HG03097 (cell line): ENCODE results near the gene CA5A.
"Not testable (repeated sequence)": the region's sequence is repeated elsewhere in the genome, so short reads cannot be mapped to it uniquely, and the experiment has no call there.

ENCODE experiments used
- ATAC-seq: cut with Tn5 transposase; IDR thresholded peaks from one replicate; pipeline ENCODE4 v1.9.1; 2021; ENCODE audit not compliant: unreplicated experiment, low FRiP score

The CA5A gene

GRCh38 chr16:87874639-87875427, 61.5 kb downstream of the CA5A start:
- ATAC-seq: no peak

- ATAC-seq: not testable (repeated sequence)
Measured at GRCh38 chr16:87870418-87871291, 65.7 kb downstream of the CA5A start.

- not testable (repeated sequence) for ATAC-seq
Measured at GRCh38 chr16:87869879-87870417, 66.4 kb downstream of the CA5A start.

- peak; percentile 66 for ATAC-seq
Measured at GRCh38 chr16:87869061-87869878, 67.1 kb downstream of the CA5A start, which contains the start of gene SLC7A5. Gene SLC7A5 (minus strand): TSS chr16:87869507. CDS start chr16:87869422, 85 bp downstream.

GRCh38 chr16:87868254-87869029, 67.9 kb downstream of the CA5A start:
- ATAC-seq: not testable (repeated sequence)

GRCh38 chr16:87865902-87866555, 70.3 kb downstream of the CA5A start:
- ATAC-seq: not testable (repeated sequence)

- ATAC-seq: no peak
Measured at GRCh38 chr16:87864331-87864989, 71.9 kb downstream of the CA5A start.

GRCh38 chr16:87863327-87863635, 73.0 kb downstream of the CA5A start:
- not testable (repeated sequence) for ATAC-seq

GRCh38 chr16:87862597-87863326, 73.6 kb downstream of the CA5A start:
- ATAC-seq: not testable (repeated sequence)

GRCh38 chr16:87861300-87862099, 74.8 kb downstream of the CA5A start:
- ATAC-seq: not testable (repeated sequence)

- no peak for ATAC-seq
Measured at GRCh38 chr16:87860553-87861299, 75.6 kb downstream of the CA5A start.

- ATAC-seq: not testable (repeated sequence)
Measured at GRCh38 chr16:87858151-87858993, 78.0 kb downstream of the CA5A start.

GRCh38 chr16:87856791-87857228, 79.5 kb downstream of the CA5A start:
- no peak for ATAC-seq

GRCh38 chr16:87855852-87856715, 80.2 kb downstream of the CA5A start:
- ATAC-seq: no peak
